ENCODE data around the gene ANKRD33.

Gene ANKRD33, protein sequence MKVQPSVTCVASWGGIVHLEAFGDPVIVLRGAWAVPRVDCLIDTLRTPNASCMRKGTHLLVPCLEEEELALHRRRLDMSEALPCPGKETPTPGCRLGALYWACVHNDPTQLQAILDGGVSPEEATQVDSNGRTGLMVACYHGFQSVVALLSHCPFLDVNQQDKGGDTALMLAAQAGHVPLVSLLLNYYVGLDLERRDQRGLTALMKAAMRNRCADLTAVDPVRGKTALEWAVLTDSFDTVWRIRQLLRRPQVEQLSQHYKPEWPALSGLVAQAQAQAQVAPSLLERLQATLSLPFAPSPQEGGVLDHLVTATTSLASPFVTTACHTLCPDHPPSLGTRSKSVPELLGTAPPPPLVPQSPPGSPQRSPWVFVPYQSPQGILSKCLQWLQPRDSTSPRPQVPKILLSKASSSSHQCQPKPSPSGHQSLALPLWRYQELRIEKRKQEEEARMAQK

DNA sequence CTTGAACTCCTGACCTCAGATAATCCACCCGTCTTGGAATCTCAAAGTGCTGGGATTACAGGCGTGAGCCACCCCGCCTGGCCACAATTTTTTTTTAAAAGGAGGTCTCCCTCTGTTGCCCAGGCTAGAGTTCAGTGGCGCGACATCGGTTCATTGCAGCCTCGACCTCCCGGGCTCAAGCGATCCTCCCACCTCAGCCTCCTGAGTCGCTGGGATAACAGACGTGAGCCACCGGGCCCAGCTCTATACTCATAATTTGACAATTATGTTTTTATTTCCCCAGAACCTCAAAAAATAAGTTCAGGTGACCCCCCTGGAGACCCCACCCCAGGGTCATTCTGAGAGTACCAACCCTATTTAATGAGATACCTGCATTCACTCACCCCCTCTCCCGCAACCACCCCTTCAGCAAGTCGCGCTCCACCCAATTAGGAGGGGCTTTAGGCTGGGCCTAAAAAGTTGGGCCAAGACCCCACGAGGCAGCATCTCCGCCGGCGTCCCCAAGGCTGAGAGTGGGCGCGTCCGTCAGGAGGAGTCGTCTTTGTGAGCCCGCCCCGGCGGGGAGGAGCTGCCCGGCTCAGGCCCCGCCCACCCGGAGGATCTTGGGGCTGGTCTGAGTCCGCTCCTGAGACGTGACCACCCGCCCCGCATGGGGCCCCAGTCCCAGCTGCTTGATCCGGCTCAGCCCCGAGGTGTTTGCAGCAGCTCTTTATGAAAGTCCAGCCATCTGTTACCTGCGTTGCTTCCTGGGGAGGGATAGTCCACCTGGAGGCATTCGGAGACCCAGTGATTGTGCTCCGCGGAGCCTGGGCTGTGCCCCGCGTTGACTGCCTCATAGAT, at the start of gene ANKRD33:
Gene ANKRD33 (plus strand): TSS at position 628 of the 840 bp plus-strand sequence. CDS start 84 bp downstream, at position 712.
- DNase-seq (ENCODE audit: low spot score): no peak

- DNase-seq (ENCODE audit: low spot score): no peak
These were observed 49.1 kb upstream of the ANKRD33 start for GRCh38 chr12:51838762-51839161.

- DNase-seq (ENCODE audit: low spot score): no peak
These were observed 48.5 kb upstream of the ANKRD33 start for GRCh38 chr12:51839310-51839947.

GRCh38 chr12:51840966-51841365, 46.9 kb upstream of the ANKRD33 start:
- no peak for DNase-seq (ENCODE audit: low spot score)

- DNase-seq (ENCODE audit: low spot score): no peak
These were observed 46.2 kb upstream of the ANKRD33 start for GRCh38 chr12:51841727-51842126.

DNA sequence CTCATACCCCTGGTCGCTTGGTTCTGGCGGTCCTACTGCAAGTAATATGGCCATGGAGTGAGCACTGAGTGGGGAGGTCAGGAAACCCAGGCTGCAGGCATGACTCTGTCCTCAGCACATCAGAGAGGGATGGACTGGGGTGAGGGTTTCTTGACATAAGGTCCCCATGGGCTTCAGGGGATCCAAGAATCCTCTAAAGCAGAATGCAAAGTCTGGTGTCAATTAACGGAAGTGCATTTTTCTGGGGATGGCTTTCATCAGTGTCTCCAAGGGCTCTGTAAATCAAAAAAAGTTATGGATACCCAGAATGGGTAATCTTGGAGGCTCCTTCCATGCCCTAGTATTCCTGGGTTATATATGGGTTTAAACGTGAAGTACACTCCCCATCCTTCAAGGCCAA, 43.0 kb upstream of the ANKRD33 start:
- DNase-seq (ENCODE audit: low spot score): no peak

DNA sequence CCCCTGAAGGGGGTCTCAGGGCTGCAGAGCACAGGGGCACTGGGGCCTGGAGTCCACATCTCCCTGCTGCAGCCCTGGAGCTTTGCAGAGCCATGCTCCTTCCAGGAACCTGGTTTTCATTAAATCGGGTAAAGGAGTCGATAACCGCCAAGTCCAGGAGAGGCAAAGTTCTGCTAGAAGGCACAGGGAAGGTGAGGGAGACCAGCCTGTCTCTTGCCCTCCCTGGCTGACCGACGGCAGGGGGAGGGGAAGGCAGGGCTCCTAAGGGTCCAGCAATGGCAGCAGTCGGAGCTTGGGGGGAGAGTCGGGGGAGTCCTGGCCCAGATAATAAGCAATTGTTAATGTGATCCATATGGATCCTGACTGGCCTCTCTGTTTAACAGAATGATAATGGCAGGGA, 42.4 kb upstream of the ANKRD33 start:
- no peak for DNase-seq (ENCODE audit: low spot score)

- no peak for DNase-seq (ENCODE audit: low spot score)
These were observed 41.6 kb upstream of the ANKRD33 start for GRCh38 chr12:51846271-51846691.

DNA sequence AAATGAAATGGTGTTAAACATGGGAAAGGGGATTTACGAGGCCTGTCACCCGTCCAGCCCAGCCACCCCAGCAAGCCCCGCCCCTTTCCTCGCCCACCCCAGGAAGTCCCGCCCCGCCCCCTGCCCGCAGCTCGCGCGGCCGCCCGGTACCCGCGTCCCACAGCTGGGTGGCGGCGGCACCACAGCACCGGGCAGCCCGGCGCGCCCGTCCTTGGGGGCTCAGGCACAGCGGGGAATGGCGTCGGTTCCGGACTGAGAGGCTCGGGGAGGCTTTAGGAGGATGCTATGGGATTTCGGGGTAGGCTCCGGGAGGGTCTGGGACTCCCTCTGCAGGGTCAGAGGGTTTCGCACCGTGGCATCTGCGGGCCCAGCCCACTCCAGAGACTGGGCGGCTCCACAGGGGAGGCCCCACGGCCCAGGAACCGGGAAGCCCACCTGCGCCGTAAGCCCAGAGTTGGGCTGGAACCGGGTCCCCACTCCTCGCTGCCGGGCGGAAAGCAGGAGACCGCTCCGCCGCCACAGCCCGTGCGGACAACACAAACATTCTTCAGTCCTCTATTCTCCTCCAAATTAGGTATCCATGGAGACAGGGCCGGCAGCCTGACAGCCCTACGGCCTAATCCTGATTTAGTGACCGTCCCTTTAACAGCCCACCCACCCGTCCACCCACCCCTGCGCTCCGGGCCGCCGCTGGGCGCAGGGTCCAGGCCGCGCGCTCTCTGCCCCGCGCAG, 40.8 kb upstream of the ANKRD33 start:
- no peak for DNase-seq (ENCODE audit: low spot score)

- no peak for DNase-seq (ENCODE audit: low spot score)
These were observed 40.1 kb upstream of the ANKRD33 start for GRCh38 chr12:51847643-51848325.

DNA sequence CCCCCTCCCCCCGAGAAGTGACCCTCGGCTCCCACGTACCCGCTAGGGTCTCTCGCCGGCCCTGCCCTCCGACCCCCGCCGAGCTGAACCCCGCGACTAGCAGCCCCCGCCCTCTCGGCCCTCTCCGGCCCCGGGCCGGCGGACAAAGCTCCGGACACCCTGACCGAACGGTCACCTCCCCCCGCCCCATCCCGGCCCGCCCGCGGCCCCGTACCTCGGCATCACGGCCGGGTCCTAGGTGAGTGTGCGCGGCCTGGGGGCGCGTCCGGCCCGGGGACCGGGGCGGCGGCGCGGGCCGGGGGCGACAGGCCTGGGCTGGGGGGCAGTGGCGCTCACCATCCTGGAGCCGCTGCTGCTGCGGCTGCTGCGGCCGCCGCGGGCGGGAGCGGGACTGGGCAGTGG, 39.6 kb upstream of the ANKRD33 start, which contains the start of gene FIGNL2:
Gene FIGNL2 (minus strand): TSS at position 393 of the 402 bp plus-strand sequence. CDS start 26,305 bp downstream, outside the sequence.
- DNase-seq (ENCODE audit: low spot score): no peak

GRCh38 chr12:51848841-51849735, 38.8 kb upstream of the ANKRD33 start:
- no peak for DNase-seq (ENCODE audit: low spot score)

DNA sequence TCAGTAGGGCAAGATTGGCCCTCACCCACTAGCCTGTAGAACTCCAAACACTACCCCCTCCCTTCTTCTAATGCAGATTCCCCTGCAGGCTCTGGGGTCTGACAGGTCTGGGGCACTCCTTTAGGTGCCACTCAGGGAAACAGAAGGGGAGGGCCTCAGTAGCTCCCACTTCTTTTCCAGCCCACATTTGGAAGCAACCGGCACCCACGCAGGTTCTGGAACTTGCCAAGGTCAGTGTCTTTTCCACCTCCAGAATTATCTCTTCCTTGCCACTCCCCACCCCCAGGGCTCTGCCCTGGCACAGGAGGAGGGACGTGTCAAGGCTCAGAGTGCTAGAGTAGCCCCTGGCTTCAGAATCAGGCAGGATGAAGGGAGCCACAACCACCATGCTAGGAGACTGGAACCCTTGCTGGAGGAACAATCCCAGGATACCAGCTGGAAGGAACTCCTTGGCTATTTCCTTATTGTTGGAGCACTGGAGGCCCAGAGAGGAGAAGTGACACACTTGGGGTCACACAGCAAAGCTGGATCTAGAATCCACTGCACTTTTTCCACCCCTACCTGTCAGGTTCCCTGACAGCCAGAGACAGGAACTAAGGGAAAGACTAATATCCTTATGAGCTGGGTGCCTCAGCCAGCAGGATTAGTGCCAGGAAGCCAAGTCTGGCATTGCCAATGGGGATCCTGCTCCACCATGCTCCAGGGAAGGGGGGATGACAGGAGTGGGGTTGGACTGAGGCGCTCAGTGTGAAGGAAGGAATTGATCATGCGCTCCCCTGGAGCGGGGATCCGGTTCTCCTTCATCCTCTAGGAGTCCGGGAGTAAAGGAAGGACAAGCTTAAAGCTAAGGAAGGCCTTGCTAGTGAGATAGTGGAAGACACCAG, 37.6 kb upstream of the ANKRD33 start:
- DNase-seq (ENCODE audit: low spot score): no peak

DNA sequence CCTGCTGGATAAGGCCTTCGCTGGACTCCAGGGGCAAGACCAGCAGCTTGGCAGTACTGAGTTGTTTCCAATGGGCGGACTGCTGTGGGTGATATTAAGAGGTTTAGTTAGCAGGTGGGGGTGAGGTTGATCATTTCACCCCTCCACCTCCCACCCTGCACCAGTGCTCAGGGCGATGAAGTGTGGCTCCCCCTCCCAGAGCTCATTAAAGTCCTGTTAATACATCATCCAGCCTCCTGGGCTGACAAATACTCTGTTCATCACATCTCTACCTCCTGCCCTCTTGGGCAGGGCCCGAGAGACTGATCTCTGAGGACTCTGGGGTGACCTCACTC, 37.0 kb upstream of the ANKRD33 start:
- no peak for DNase-seq (ENCODE audit: low spot score)

DNA sequence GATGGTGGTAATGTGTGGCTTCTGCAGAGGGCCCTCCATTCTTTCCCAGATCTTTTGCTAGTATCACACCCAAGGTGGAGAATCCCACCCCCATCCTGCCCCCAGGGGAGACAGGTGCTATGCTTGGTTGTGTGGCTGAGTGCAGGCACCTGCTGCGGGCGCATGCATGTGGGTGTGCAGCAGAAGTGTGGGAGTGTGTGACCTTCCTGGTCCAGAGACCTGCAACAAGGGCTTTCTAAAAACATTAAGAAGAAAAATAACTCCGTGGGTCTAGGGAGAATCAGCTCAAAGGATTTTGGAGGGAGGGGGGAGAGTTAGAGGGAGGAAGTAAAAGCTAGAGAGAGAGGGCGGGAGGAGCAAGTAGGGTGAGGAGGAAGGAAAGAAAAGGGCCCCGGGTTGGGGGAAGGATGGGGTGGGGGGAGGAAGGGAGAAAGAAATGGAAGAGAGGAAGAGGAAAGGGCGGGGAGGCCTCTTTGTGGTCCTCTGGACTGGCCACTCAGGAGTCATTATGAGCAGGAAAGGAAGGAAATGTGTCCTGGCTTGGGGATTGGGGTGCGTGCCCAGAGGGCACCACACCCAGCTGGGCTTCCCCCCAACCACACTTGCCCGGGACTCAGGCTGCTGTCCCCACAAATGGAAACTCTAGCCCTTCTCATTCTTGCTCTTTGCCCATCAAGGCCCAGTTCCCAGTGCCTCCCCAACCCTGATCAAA, 36.3 kb upstream of the ANKRD33 start:
- DNase-seq (ENCODE audit: low spot score): no peak

DNA sequence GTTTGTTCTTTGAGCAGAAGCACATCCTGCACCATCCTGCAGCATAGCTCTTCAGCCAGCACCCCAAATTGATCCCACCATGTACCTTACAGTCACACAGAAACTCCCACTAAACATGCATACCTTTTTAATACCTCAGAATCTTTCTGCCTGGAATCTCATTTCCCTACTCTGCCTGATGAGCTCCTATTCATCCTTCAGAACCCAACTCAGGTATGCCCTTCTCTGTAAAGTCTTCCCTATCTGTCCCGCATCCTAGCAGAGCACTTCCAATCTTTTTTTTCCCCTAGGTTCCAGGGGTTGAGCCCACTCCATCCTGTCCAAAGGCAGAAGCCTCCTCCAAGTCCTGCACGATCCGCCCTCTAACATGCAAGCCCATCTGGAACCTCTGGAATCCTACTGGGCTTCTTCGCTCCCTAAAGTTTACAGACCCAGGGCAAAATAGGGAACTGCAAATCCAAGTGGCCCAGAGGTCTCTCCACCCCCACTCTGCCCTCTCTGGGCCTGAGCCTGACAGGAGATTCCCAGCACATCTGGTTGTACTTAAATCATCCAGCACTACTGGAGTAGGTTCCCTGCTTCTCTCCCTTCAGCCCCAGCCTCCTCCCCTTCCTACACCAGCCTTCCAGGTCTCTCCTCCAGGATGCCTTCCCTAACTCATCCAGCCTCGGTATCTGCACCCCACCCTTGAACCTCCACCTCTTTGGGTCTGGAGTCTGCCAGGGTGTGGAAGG, 35.3 kb upstream of the ANKRD33 start:
- no peak for DNase-seq (ENCODE audit: low spot score)

- DNase-seq (ENCODE audit: low spot score): no peak
These were observed 32.1 kb upstream of the ANKRD33 start for GRCh38 chr12:51855586-51856428.
